Ishikawa (cell line): ENCODE measurements around the gene ZNF101.

Experiments
- CEBPB ChIP-seq: IDR thresholded peaks from 2 replicates; pipeline ENCODE4 v1.6.1; 2012
- CREB1 ChIP-seq: IDR thresholded peaks from 2 replicates; pipeline ENCODE4 v1.6.1; 2012; ENCODE audit warnings: low read depth
- EGR1 ChIP-seq: IDR thresholded peaks from 2 replicates; pipeline ENCODE4 v1.6.1; 2012
- EP300 ChIP-seq: IDR thresholded peaks from 2 replicates; pipeline ENCODE4 v1.6.1; 2012; ENCODE audit warnings: borderline replicate concordance
- FOXM1 ChIP-seq: IDR thresholded peaks from 2 replicates; pipeline ENCODE4 v1.6.1; 2012; ENCODE audit warnings: low read depth, borderline replicate concordance
- MAX ChIP-seq: IDR thresholded peaks from 2 replicates; pipeline ENCODE4 v1.6.1; 2012
- NFIC ChIP-seq: IDR thresholded peaks from 2 replicates; pipeline ENCODE4 v1.6.1; 2012
- RAD21 ChIP-seq: IDR thresholded peaks from 2 replicates; pipeline ENCODE4 v1.6.1; 2012; ENCODE audit warnings: low read depth
- REST ChIP-seq: IDR thresholded peaks from 2 replicates; pipeline ENCODE4 v1.6.1; 2012; ENCODE audit warnings: low read depth, mild to moderate bottlenecking
- TAF1 ChIP-seq: IDR thresholded peaks from 2 replicates; pipeline ENCODE4 v1.6.1; 2012; ENCODE audit warnings: low read depth, mild to moderate bottlenecking
- TCF12 ChIP-seq: IDR thresholded peaks from 2 replicates; pipeline ENCODE4 v1.6.1; 2012; ENCODE audit warnings: low read depth
- TEAD4 ChIP-seq: IDR thresholded peaks from 2 replicates; pipeline ENCODE4 v1.6.1; 2012
- USF1 ChIP-seq: IDR thresholded peaks from 2 replicates; pipeline ENCODE4 v1.6.1; 2012
- YY1 ChIP-seq: IDR thresholded peaks from 2 replicates; pipeline ENCODE4 v1.6.1; 2012; ENCODE audit warnings: low read depth
- ZBTB7A ChIP-seq: IDR thresholded peaks from 2 replicates; pipeline ENCODE4 v1.6.1; 2012; ENCODE audit warnings: low read depth

Gene ZNF101

GRCh38 chr19:19630426-19630825, 38.2 kb upstream of the ZNF101 start:
- no peak for TF ChIP-seq MAX
- no peak for TF ChIP-seq FOXM1
- no peak for TF ChIP-seq NFIC
- no peak for TF ChIP-seq TAF1
- no peak for TF ChIP-seq USF1
- TF ChIP-seq EGR1, result no peak
- TF ChIP-seq CREB1, result no peak
- TF ChIP-seq EP300, result no peak
- no peak for TF ChIP-seq RAD21

- TF ChIP-seq TEAD4 (no peak), EP300 (no peak), ZBTB7A (no peak), NFIC (no peak), YY1 (no peak), RAD21 (no peak), TCF12 (no peak), EGR1 (no peak), CEBPB (no peak), MAX (no peak), CREB1 (no peak), USF1 (no peak), TAF1 (no peak), REST (no peak)
These were observed 37.3 kb upstream of the ZNF101 start for GRCh38 chr19:19631346-19631745.

- TF ChIP-seq TCF12 (no peak), USF1 (no peak), TAF1 (no peak), TEAD4 (no peak)
These were observed 36.0 kb upstream of the ZNF101 start for GRCh38 chr19:19632661-19633060.

GRCh38 chr19:19633711-19634515, 34.7 kb upstream of the ZNF101 start:
- no peak for TF ChIP-seq EGR1
- TF ChIP-seq USF1, result no peak
- TF ChIP-seq ZBTB7A, result no peak
- TF ChIP-seq TAF1, result no peak
- TF ChIP-seq CEBPB, result no peak
- TF ChIP-seq YY1, result no peak
- no peak for TF ChIP-seq NFIC
- no peak for TF ChIP-seq TCF12
- TF ChIP-seq FOXM1, result no peak
- no peak for TF ChIP-seq REST
- no peak for TF ChIP-seq TEAD4
- TF ChIP-seq CREB1, result no peak
- TF ChIP-seq MAX, result no peak
- no peak for TF ChIP-seq RAD21
- TF ChIP-seq EP300, result no peak
